Gastrocnemius medialis (tissue), 4 donors: ENCODE data around the gene POU1F1.

Source experiments
- POLR2A ChIP-seq, 2 donors: fragments of 450-650 bp; IDR thresholded peaks; one replicate each; pipeline ENCODE4 v1.6.1; 2017; ENCODE audit warnings: antibody characterized with exemption in 2 of 2, mild to moderate bottlenecking in 2 of 2, moderate library complexity in 2 of 2
- TF ChIP-seq, protein P1 (sequence below), 5 experiments: fragments of 450-650 bp in 3 of 5; fragments of 200-600 bp in 2 of 5; sonication (generic) in 2 of 5; IDR thresholded peaks in 4 of 5; conservative IDR thresholded peaks in 1 of 5; 1 replicate in 4 of 5; 2 replicates in 1 of 5; pipeline ENCODE4 v1.5.1; 2016 to 2019; ENCODE audit warnings: antibody characterized with exemption in 5 of 5, mild to moderate bottlenecking in 3 of 5, moderate library complexity in 3 of 5

DNA sequence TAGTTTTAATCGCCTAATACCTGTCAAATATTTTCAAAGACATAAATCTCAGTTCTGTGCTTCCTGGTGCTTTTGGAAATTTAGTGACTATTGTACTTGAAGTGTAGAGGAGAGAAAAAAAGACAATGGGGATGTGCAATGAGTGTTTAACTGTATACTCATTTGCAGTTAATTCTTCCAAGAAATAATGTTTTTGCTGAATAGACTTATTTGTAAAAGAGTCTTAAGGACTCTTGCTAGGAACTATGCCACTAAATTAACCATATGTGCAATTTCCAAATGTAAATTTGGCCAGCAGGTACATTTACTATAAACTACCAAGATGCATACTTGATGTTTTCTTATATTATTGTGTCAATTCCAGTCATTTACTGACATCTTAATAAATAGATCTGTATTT is 47.3 kb downstream of the POU1F1 start:
- TF ChIP-seq, protein P1, sequence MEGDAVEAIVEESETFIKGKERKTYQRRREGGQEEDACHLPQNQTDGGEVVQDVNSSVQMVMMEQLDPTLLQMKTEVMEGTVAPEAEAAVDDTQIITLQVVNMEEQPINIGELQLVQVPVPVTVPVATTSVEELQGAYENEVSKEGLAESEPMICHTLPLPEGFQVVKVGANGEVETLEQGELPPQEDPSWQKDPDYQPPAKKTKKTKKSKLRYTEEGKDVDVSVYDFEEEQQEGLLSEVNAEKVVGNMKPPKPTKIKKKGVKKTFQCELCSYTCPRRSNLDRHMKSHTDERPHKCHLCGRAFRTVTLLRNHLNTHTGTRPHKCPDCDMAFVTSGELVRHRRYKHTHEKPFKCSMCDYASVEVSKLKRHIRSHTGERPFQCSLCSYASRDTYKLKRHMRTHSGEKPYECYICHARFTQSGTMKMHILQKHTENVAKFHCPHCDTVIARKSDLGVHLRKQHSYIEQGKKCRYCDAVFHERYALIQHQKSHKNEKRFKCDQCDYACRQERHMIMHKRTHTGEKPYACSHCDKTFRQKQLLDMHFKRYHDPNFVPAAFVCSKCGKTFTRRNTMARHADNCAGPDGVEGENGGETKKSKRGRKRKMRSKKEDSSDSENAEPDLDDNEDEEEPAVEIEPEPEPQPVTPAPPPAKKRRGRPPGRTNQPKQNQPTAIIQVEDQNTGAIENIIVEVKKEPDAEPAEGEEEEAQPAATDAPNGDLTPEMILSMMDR (IDR thresholded peaks at IDR 0.05 in 4 of 5, conservative IDR thresholded peaks at IDR 0.05 in 1 of 5) = no peak
- no peak for TF ChIP-seq POLR2A (IDR thresholded peaks at IDR 0.05)
